Nephron (organoid): ENCODE data around the gene DMAC2.
"Not testable (repeated sequence)": the region's sequence is repeated elsewhere in the genome, so short reads cannot be mapped to it uniquely, and the experiment has no call there.

Source experiments
- H3K27ac Mint-ChIP-seq, 3 experiments: 2 replicates each; pipeline ENCODE4 v1.8.0; 2020; ENCODE audit warnings: mixed read lengths in 3 of 3, mild to moderate bottlenecking in 2 of 3, moderate library complexity in 1 of 3
- H3K27me3 Mint-ChIP-seq: 2 replicates; pipeline ENCODE4 v1.8.0; 2021; ENCODE audit warnings: low read depth, mild to moderate bottlenecking, moderate library complexity, mixed read lengths
- H3K36me3 Mint-ChIP-seq: 2 replicates; pipeline ENCODE4 v1.8.0; 2020; ENCODE audit warnings: low read depth, mixed read lengths
- H3K4me1 Mint-ChIP-seq: 2 replicates; pipeline ENCODE4 v1.8.0; 2020; ENCODE audit warnings: mixed read lengths
- H3K4me3 Mint-ChIP-seq, 3 experiments: 2 replicates each; pipeline ENCODE4 v1.8.0; 2020; ENCODE audit warnings: mild to moderate bottlenecking in 3 of 3, mixed read lengths in 3 of 3, moderate library complexity in 2 of 3
- H3K9me3 Mint-ChIP-seq: 2 replicates; pipeline ENCODE4 v1.8.0; 2020; ENCODE audit warnings: mixed read lengths
- TF ChIP-seq, protein P1 (sequence below), 3 experiments: fragments of 200-600 bp; sonication (generic); IDR thresholded peaks; one replicate each; pipeline ENCODE4 v1.5.0; 2021; ENCODE audit warnings: antibody characterized with exemption in 3 of 3; ENCODE audit not compliant: unreplicated experiment in 3 of 3

Gene DMAC2

DNA sequence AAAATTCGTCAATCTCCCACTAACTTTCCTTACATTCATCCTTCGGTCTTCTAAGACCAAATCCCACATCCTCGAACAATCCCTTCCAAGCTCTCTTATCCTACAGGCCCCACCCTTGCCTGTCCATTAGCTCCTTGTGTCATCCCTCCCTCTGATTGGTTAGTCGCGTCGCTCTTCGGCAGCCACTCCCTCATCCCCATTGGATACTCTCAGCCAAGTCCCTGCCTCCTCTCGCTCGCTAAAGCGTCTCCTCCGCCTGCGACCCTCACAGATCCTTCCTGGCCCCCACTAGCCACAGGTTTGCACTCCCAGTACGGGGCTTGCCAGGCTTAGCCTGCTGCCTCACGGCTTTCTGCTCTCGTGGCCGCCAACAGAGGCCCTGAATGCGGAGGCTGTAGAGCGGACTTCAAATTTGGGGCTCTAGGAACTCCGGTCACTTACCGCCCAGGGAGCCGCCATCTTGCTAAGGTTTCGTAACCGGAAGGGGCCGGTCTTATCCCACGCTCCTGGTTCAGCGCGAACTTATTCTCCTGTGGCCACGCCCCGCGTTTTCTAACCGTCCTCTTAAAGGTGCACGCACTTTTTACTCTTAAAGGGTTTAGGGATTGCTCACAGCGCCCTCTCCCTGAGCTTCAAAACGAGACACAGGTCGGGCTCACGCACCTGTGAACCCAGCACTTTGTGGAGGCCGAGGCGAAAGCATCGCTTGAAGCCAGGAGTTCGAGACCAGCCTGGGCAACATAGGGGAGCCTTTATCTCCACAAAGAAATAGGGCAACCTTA is at the start of gene DMAC2:
Gene DMAC2, minus strand, starts transcription at position 472 of the 782 bp plus-strand sequence. Its CDS starts 13 bp downstream, at position 459.
- peaks cover 15% of the 10 kb centered on the region for H3K36me3 Mint-ChIP-seq
- no peak within 1 kb of the TSS for H3K27ac Mint-ChIP-seq
- H3K9me3 Mint-ChIP-seq = no peaks in the 10 kb centered on the region
- H3K27me3 Mint-ChIP-seq = peaks cover 13% of the 10 kb centered on the region
- peaks cover 4% of the 10 kb centered on the region for H3K4me1 Mint-ChIP-seq
- TF ChIP-seq, protein P1, sequence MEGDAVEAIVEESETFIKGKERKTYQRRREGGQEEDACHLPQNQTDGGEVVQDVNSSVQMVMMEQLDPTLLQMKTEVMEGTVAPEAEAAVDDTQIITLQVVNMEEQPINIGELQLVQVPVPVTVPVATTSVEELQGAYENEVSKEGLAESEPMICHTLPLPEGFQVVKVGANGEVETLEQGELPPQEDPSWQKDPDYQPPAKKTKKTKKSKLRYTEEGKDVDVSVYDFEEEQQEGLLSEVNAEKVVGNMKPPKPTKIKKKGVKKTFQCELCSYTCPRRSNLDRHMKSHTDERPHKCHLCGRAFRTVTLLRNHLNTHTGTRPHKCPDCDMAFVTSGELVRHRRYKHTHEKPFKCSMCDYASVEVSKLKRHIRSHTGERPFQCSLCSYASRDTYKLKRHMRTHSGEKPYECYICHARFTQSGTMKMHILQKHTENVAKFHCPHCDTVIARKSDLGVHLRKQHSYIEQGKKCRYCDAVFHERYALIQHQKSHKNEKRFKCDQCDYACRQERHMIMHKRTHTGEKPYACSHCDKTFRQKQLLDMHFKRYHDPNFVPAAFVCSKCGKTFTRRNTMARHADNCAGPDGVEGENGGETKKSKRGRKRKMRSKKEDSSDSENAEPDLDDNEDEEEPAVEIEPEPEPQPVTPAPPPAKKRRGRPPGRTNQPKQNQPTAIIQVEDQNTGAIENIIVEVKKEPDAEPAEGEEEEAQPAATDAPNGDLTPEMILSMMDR (IDR thresholded peaks at IDR 0.05; ENCODE audit: unreplicated experiment in 3 of 3) = peak; percentile 26 to 46 (median 36)
- peak within 1 kb of the TSS in 2 of 3 experiments; percentile 42 to 69 for H3K4me3 Mint-ChIP-seq

DNA sequence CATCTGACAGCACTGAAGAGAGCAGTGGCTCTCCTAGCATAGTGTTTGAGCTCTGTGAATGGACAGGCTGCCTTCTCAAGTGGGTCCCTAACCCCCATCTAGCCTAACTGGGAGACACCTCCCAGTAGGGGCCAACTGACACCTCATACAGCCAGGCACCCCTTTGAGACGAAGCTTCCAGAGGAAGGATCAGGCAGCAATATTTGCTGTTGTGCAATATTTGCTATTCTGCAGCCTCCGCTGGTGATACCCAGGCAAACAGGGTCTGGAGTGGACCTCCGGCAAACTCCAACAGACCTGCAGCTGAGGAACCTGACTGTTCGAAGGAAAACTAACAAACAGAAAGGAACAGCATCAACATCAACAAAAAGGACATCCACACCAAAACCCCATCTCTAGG is 47.2 kb upstream of the DMAC2 start:
- H3K4me1 Mint-ChIP-seq, H3K36me3 Mint-ChIP-seq, H3K4me3 Mint-ChIP-seq, H3K27ac Mint-ChIP-seq, H3K27me3 Mint-ChIP-seq: not testable (repeated sequence)
- peaks cover 23% of the 10 kb centered on the region for H3K9me3 Mint-ChIP-seq

DNA sequence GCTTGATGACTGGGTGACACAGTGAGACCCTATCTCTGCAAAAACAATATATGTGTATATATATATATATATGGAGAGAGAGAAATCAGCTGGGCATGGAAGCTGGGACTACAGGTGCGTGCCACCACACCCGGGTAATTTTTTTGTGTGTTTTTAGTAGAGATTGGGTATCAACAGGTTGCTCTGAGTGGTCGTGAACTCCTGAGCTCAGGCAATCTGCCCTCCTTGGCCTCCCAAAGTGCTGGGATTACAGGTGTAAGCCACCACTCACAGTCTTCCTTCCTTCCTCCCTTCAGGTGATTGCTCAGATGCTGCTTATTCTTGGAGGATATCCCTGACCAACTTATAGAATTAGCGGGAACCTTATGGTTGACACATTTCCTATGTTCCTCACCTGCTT is 45.1 kb upstream of the DMAC2 start:
- peaks cover 28% of the 10 kb centered on the region for H3K9me3 Mint-ChIP-seq

DNA sequence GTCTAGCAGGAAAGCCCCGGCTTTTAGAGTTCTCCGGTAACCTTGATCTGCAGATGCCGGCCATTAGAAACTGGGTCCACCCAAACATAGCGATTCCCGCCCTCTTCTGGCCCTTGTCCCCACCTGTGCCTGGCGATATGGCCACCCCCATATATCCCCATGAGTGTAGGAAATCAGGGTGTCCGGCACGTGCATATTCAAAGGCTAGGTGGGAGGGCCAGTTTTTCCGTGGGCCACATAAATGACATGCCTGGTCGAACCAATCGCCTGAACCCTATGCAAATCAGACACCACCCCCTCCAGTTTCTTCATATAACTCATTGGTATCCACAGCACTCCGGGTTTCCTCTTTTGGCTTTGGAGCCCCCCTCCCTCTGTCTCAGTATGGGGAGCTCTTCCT is 40.6 kb upstream of the DMAC2 start:
- H3K4me1 Mint-ChIP-seq = no peaks in the 10 kb centered on the region
- H3K36me3 Mint-ChIP-seq = no peaks in the 10 kb centered on the region
- peaks cover 17% of the 10 kb centered on the region for H3K27me3 Mint-ChIP-seq
- TF ChIP-seq, protein P1 (IDR thresholded peaks at IDR 0.05; ENCODE audit: unreplicated experiment in 3 of 3) = no peak
- H3K27ac Mint-ChIP-seq = no peak overlapping the region
- peaks cover 18% of the 10 kb centered on the region for H3K9me3 Mint-ChIP-seq
- H3K4me3 Mint-ChIP-seq = no peak overlapping the region

More for the DNA sequence above, 45.1 kb upstream of the DMAC2 start:
- Mint-ChIP-seq H3K4me3 (no peak overlapping the region), H3K4me1 (no peaks in the 10 kb centered on the region), H3K27ac (no peak overlapping the region), H3K27me3 (no peaks in the 10 kb centered on the region), H3K36me3 (no peaks in the 10 kb centered on the region)
- TF ChIP-seq, protein P1 (IDR thresholded peaks at IDR 0.05; ENCODE audit: unreplicated experiment in 3 of 3) = no peak

DNA sequence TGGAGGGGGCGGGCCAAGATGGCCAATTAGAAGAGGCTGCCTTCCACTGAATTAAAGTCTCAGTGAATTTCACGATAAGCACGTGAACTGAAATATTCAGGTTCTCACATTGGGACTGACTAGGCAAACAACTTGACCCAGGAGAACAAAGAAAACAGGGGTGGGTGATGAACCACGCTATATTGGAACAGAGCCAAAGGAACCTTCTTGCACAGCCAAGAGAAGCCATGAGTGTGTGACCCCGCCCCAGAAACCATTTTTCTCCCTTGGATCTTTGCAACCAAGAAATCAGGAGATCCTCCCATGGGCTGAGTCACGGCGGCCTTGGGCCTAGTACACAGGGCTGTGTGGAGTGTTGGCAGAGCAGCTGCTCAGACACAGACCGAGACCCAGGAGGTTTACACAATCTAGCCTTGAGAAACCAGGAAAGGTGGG is 40.1 kb upstream of the DMAC2 start:
- no peak overlapping the region for H3K27ac Mint-ChIP-seq
- no peaks in the 10 kb centered on the region for H3K4me1 Mint-ChIP-seq
- H3K9me3 Mint-ChIP-seq = peaks cover 14% of the 10 kb centered on the region
- H3K27me3 Mint-ChIP-seq = peaks cover 17% of the 10 kb centered on the region
- no peak overlapping the region for H3K4me3 Mint-ChIP-seq
- no peaks in the 10 kb centered on the region for H3K36me3 Mint-ChIP-seq
- TF ChIP-seq, protein P1 (IDR thresholded peaks at IDR 0.05; ENCODE audit: unreplicated experiment in 3 of 3) = no peak

DNA sequence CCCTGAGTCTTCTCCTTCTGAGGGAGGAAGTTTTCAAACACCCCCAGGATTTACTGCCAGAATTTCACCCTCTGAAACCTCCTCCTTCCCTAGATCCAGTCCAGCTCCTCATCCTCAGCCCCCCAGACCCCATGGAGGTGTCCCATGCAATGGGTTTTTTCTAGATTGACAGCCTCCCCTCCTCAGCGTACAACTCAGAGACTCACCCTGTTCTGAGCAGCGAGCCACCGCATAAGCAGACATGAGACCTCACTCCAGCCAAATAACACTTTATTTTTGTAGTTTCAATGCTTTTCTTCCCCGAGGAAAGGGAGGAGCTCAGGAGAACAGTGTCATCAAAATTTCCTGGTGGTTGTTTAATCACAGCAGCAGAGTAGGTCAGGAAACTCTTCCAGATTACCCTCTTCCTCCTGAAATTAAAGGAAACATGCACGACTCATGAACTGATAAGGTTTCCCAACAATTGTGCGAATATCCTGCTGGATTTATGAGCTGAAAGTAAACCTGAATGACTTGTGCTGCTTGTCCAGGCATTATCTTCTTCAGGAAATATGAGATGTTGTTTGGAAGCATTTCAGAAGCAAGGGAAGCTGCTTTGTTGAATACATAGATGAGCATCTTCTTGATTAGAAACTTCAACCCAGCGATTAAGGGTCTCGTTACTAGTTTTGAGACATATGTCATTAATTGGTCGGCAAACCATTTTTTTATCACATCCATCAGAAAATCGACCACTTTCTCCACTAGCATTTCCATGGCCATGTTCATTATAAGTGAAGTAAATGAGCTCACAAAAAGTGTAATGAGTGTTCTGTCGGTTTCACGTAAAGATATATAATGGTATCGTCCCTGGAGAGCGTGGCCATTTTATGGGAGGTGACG is 39.4 kb upstream of the DMAC2 start:
- TF ChIP-seq, protein P1 (IDR thresholded peaks at IDR 0.05; ENCODE audit: unreplicated experiment in 3 of 3) = no peak
- Mint-ChIP-seq H3K36me3 (no peaks in the 10 kb centered on the region), H3K4me3 (peak overlapping the region in 1 of 3 experiments; percentile 26), H3K4me1 (no peaks in the 10 kb centered on the region), H3K9me3 (peaks cover 9% of the 10 kb centered on the region), H3K27me3 (peaks cover 17% of the 10 kb centered on the region), H3K27ac (no peak overlapping the region)
